Measurements from ENCODE around the gene CAB39. TPM values are rescaled to one million over a fixed set of nuclear protein-coding genes. Genes with fewer than 3 reads are reported as not detected.

The CAB39 gene
- total and polyA plus RNA-seq, 2 of the 8 experiments (the other 6 are each of a cell fraction or from before 2014, with no cell fraction given): 16.4 to 50.5 TPM

DNA sequence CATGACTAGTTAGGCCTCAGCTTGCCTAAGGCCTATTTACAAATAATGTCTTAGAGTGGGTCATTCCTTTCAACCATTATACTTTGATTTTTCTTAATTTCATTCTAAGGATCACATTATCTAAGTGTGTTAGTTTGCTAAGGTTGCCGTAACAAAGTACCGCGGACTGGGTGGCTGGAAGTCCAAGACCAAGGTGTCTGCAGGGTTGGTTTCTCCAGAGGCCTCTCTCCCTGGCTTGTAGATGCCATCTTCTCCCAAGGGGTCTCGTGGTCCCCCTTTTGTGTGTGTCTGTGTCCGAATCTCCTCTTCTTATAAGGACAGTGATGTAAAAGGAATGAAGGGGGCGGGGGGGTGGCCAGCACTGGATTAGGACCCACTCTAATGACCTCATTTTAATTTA, 133.7 kb downstream of the CAB39 start (continued):
- no peak for TF ChIP-seq EGR1 (IDR thresholded peaks at IDR 0.05; ENCODE audit: borderline replicate concordance, low read depth, low read length)
- no peak for TF ChIP-seq SIX5 (IDR thresholded peaks at IDR 0.05; ENCODE audit: low read depth, low read length)
- no peak for TF ChIP-seq ZNF274 (IDR thresholded peaks at IDR 0.05; ENCODE audit: borderline replicate concordance, extremely low read depth, low read length)
- no peak for TF ChIP-seq FOSL1 (IDR thresholded peaks at IDR 0.05; ENCODE audit: insufficient read depth, low read depth, low read length)
- TF ChIP-seq JUND (IDR thresholded peaks at IDR 0.05; ENCODE audit: low read length): no peak
- TF ChIP-seq, protein P1, sequence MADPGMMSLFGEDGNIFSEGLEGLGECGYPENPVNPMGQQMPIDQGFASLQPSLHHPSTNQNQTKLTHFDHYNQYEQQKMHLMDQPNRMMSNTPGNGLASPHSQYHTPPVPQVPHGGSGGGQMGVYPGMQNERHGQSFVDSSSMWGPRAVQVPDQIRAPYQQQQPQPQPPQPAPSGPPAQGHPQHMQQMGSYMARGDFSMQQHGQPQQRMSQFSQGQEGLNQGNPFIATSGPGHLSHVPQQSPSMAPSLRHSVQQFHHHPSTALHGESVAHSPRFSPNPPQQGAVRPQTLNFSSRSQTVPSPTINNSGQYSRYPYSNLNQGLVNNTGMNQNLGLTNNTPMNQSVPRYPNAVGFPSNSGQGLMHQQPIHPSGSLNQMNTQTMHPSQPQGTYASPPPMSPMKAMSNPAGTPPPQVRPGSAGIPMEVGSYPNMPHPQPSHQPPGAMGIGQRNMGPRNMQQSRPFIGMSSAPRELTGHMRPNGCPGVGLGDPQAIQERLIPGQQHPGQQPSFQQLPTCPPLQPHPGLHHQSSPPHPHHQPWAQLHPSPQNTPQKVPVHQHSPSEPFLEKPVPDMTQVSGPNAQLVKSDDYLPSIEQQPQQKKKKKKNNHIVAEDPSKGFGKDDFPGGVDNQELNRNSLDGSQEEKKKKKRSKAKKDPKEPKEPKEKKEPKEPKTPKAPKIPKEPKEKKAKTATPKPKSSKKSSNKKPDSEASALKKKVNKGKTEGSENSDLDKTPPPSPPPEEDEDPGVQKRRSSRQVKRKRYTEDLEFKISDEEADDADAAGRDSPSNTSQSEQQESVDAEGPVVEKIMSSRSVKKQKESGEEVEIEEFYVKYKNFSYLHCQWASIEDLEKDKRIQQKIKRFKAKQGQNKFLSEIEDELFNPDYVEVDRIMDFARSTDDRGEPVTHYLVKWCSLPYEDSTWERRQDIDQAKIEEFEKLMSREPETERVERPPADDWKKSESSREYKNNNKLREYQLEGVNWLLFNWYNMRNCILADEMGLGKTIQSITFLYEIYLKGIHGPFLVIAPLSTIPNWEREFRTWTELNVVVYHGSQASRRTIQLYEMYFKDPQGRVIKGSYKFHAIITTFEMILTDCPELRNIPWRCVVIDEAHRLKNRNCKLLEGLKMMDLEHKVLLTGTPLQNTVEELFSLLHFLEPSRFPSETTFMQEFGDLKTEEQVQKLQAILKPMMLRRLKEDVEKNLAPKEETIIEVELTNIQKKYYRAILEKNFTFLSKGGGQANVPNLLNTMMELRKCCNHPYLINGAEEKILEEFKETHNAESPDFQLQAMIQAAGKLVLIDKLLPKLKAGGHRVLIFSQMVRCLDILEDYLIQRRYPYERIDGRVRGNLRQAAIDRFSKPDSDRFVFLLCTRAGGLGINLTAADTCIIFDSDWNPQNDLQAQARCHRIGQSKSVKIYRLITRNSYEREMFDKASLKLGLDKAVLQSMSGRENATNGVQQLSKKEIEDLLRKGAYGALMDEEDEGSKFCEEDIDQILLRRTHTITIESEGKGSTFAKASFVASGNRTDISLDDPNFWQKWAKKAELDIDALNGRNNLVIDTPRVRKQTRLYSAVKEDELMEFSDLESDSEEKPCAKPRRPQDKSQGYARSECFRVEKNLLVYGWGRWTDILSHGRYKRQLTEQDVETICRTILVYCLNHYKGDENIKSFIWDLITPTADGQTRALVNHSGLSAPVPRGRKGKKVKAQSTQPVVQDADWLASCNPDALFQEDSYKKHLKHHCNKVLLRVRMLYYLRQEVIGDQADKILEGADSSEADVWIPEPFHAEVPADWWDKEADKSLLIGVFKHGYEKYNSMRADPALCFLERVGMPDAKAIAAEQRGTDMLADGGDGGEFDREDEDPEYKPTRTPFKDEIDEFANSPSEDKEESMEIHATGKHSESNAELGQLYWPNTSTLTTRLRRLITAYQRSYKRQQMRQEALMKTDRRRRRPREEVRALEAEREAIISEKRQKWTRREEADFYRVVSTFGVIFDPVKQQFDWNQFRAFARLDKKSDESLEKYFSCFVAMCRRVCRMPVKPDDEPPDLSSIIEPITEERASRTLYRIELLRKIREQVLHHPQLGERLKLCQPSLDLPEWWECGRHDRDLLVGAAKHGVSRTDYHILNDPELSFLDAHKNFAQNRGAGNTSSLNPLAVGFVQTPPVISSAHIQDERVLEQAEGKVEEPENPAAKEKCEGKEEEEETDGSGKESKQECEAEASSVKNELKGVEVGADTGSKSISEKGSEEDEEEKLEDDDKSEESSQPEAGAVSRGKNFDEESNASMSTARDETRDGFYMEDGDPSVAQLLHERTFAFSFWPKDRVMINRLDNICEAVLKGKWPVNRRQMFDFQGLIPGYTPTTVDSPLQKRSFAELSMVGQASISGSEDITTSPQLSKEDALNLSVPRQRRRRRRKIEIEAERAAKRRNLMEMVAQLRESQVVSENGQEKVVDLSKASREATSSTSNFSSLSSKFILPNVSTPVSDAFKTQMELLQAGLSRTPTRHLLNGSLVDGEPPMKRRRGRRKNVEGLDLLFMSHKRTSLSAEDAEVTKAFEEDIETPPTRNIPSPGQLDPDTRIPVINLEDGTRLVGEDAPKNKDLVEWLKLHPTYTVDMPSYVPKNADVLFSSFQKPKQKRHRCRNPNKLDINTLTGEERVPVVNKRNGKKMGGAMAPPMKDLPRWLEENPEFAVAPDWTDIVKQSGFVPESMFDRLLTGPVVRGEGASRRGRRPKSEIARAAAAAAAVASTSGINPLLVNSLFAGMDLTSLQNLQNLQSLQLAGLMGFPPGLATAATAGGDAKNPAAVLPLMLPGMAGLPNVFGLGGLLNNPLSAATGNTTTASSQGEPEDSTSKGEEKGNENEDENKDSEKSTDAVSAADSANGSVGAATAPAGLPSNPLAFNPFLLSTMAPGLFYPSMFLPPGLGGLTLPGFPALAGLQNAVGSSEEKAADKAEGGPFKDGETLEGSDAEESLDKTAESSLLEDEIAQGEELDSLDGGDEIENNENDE (IDR thresholded peaks at IDR 0.05; ENCODE audit: insufficient replicate concordance, low read length): no peak
- no peak for TF ChIP-seq TCF12 (IDR thresholded peaks at IDR 0.05; ENCODE audit: low read depth, low read length)
- no peak for TF ChIP-seq GTF2F1 (IDR thresholded peaks at IDR 0.05; ENCODE audit: borderline replicate concordance, low read depth, low read length)

Data from H1 (cell line).